H1 (cell line): ENCODE results near the gene PPP1R1A. TPM values are rescaled to one million over a fixed set of nuclear protein-coding genes. Genes with fewer than 3 reads are reported as not detected.

Experiments
- CTCF ChIA-PET: fragments of 300-600 bp; sonication (Branson Sonifier 250); formaldehyde crosslinking; loops from one replicate; lab custom pipeline; 2021; ENCODE audit not compliant: partially characterized antibody; lab: Charles Lee
- POLR2A ChIA-PET: fragments of 300-600 bp; sonication (Branson Sonifier 250); formaldehyde crosslinking; loops from one replicate; lab custom pipeline; 2021; ENCODE audit warnings: inconsistent platforms; ENCODE audit not compliant: partially characterized antibody; lab: Charles Lee
- DNase-seq, 2 experiments: peaks; one replicate each; pipeline versions ENCODE4 v3.0.0 to v3.0.0-alpha.2; 2010 to 2022; ENCODE audit warnings: low spot score in 2 of 2, low read depth in 1 of 2, mixed read lengths in 1 of 2
- FAIRE-seq: peaks from 2 replicates; lab custom pipeline; 2011; peaks lifted over from hg19 to GRCh38; lab: Jason Lieb, UNC
- H2AFZ ChIP-seq: 2 replicates; pipeline ENCODE4 v1.8.1; 2012; ENCODE audit warnings: low read length, inconsistent platforms
- H2AK5ac ChIP-seq: 2 replicates; pipeline ENCODE4 v1.6.1; 2013; ENCODE audit warnings: low read depth, low read length
- H2BK120ac ChIP-seq: replicated peaks from 2 replicates; pipeline ENCODE3; 2013; ENCODE audit warnings: low read depth, low read length, inconsistent platforms
- H2BK12ac ChIP-seq: 2 replicates; pipeline ENCODE4 v1.6.1; 2013; ENCODE audit warnings: low read depth, low read length
- H2BK15ac ChIP-seq: 2 replicates; pipeline ENCODE4 v1.6.1; 2013; ENCODE audit warnings: low read length
- H2BK20ac ChIP-seq: 2 replicates; pipeline ENCODE4 v1.6.1; 2013; ENCODE audit warnings: low read length
- H2BK5ac ChIP-seq: 2 replicates; pipeline ENCODE4 v1.6.1; 2013; ENCODE audit warnings: low read depth, low read length
- H3K14ac ChIP-seq: 2 replicates; pipeline ENCODE4 v1.6.1; 2013; ENCODE audit warnings: inconsistent platforms; ENCODE audit not compliant: insufficient read length
- H3K18ac ChIP-seq: 2 replicates; pipeline ENCODE4 v1.6.1; 2013; ENCODE audit warnings: low read length; ENCODE audit errors: extremely low read depth
- H3K23ac ChIP-seq: 2 replicates; pipeline ENCODE4 v1.6.1; 2013; ENCODE audit warnings: inconsistent platforms; ENCODE audit not compliant: insufficient read length
- H3K23me2 ChIP-seq: 2 replicates; pipeline ENCODE4 v1.6.1; 2013; ENCODE audit warnings: low read depth, low read length
- H3K27ac ChIP-seq: 2 replicates; pipeline ENCODE4 v1.6.1; 2011; ENCODE audit warnings: low read depth, low read length, inconsistent platforms
- H3K27me3 ChIP-seq, 4 experiments: replicated peaks in 1 of 4; 1 replicate in 1 of 4; 2 replicates in 3 of 4; pipeline versions ENCODE4 v1.6.1 to v1.8.1; 2011 to 2013; ENCODE audit warnings: low read length in 3 of 4, mild to moderate bottlenecking in 3 of 4, inconsistent platforms in 2 of 4, mixed read lengths in 2 of 4, moderate library complexity in 1 of 4; ENCODE audit not compliant: control insufficient read depth in 3 of 4, insufficient read depth in 3 of 4; ENCODE audit errors: extremely low read depth in 1 of 4
- H3K36me3 ChIP-seq, 4 experiments: 2 replicates each; pipeline versions ENCODE4 v1.6.1 to v1.8.1; 2011 to 2013; ENCODE audit warnings: mild to moderate bottlenecking in 4 of 4, low read length in 3 of 4, moderate library complexity in 2 of 4, control low read depth in 1 of 4, inconsistent platforms in 1 of 4; ENCODE audit not compliant: insufficient read depth in 4 of 4, control insufficient read depth in 2 of 4
- H3K4ac ChIP-seq: replicated peaks from 2 replicates; pipeline ENCODE3; 2013; ENCODE audit warnings: low read length, low read depth, mixed read lengths, inconsistent platforms; ENCODE audit not compliant: insufficient read length
- H3K4me1 ChIP-seq, 4 experiments: replicated peaks in 1 of 4; 1 replicate in 1 of 4; 2 replicates in 3 of 4; pipeline versions ENCODE4 v1.6.1 to v1.8.1; 2011 to 2013; ENCODE audit warnings: low read length in 3 of 4, inconsistent platforms in 2 of 4, mixed read lengths in 1 of 4; ENCODE audit not compliant: insufficient read depth in 4 of 4, control insufficient read depth in 3 of 4
- H3K4me2 ChIP-seq, 2 experiments: 2 replicates each; pipeline versions ENCODE4 v1.6.1 to v1.8.1; 2011 to 2013; ENCODE audit warnings: low read depth in 2 of 2, low read length in 2 of 2, control low read depth in 1 of 2, inconsistent platforms in 1 of 2, mild to moderate bottlenecking in 1 of 2; ENCODE audit not compliant: insufficient read depth in 1 of 2
- H3K4me3 ChIP-seq, 4 experiments: fragments of 200-600, 300-600 bp in 1 of 4; sonication (generic), shearing (Covaris generic), sonication (Bioruptor Twin) in 1 of 4; 2 replicates each; pipeline versions ENCODE4 v1.5.1 to v1.8.1; 2011 to 2016; ENCODE audit warnings: low read length in 4 of 4, low read depth in 3 of 4, control low read depth in 2 of 4, inconsistent platforms in 2 of 4, mild to moderate bottlenecking in 2 of 4, mixed read lengths in 1 of 4, moderate library complexity in 1 of 4; ENCODE audit not compliant: insufficient read depth in 2 of 4; ENCODE audit errors: extremely low read depth in 1 of 4
- H3K56ac ChIP-seq: replicated peaks from 2 replicates; pipeline ENCODE3; 2013; ENCODE audit warnings: low read depth, mild to moderate bottlenecking, mixed read lengths, low read length, inconsistent platforms; ENCODE audit not compliant: insufficient read length
- H3K79me1 ChIP-seq: 2 replicates; pipeline ENCODE4 v1.6.1; 2013; ENCODE audit warnings: low read depth, low read length, control low read depth
- H3K79me2 ChIP-seq, 2 experiments: 2 replicates each; pipeline versions ENCODE4 v1.6.1 to v1.8.1; 2012 to 2013; ENCODE audit warnings: low read length in 2 of 2, mild to moderate bottlenecking in 2 of 2, inconsistent platforms in 1 of 2; ENCODE audit not compliant: insufficient read depth in 2 of 2, control insufficient read depth in 1 of 2
- H3K9ac ChIP-seq, 4 experiments: replicated peaks in 1 of 4; 1 replicate in 1 of 4; 2 replicates in 3 of 4; pipeline versions ENCODE4 v1.6.1 to v1.8.1; 2011 to 2013; ENCODE audit warnings: low read depth in 3 of 4, low read length in 3 of 4, control low read depth in 2 of 4, mild to moderate bottlenecking in 2 of 4, moderate library complexity in 2 of 4, inconsistent platforms in 1 of 4; ENCODE audit errors: extremely low read depth in 1 of 4
- H3K9me3 ChIP-seq, 2 experiments: 2 replicates each; pipeline versions ENCODE4 v1.6.1 to v1.8.1; 2012 to 2013; ENCODE audit warnings: mild to moderate bottlenecking in 2 of 2, moderate library complexity in 2 of 2, control low read depth in 1 of 2, inconsistent platforms in 1 of 2, low read depth in 1 of 2, low read length in 1 of 2, mixed read lengths in 1 of 2; ENCODE audit not compliant: insufficient read depth in 2 of 2
- H4K20me1 ChIP-seq, 2 experiments: replicated peaks in 1 of 2; 2 replicates each; pipeline versions ENCODE3 to v1.8.1; 2011 to 2013; ENCODE audit warnings: inconsistent platforms in 2 of 2, low read length in 2 of 2, mild to moderate bottlenecking in 1 of 2; ENCODE audit not compliant: insufficient read depth in 2 of 2, control insufficient read depth in 1 of 2
- H4K5ac ChIP-seq: 2 replicates; pipeline ENCODE4 v1.6.1; 2013; ENCODE audit warnings: low read length, low read depth, mixed read lengths, inconsistent platforms; ENCODE audit not compliant: insufficient read length
- H4K8ac ChIP-seq: 2 replicates; pipeline ENCODE4 v1.8.0; 2013; ENCODE audit warnings: mild to moderate bottlenecking, moderate library complexity, low read length, inconsistent platforms; ENCODE audit not compliant: insufficient read depth; ENCODE audit errors: extremely low read depth
- H4K91ac ChIP-seq: replicated peaks from 2 replicates; pipeline ENCODE3; 2013; ENCODE audit warnings: low read length, mixed read lengths, inconsistent platforms; ENCODE audit not compliant: insufficient read length
- ATF2 ChIP-seq: IDR thresholded peaks from 2 replicates; pipeline ENCODE4 v1.6.1; 2012; ENCODE audit warnings: low read length, inconsistent platforms
- E2F6 ChIP-seq: IDR thresholded peaks from 2 replicates; pipeline ENCODE4 v1.6.1; 2012; ENCODE audit warnings: inconsistent platforms
- MAFK ChIP-seq: IDR thresholded peaks from 2 replicates; pipeline ENCODE4 v1.6.1; 2012; ENCODE audit warnings: low read depth, mild to moderate bottlenecking, improper control_type of control experiment, low read length
- POU5F1 ChIP-seq: IDR thresholded peaks from 2 replicates; pipeline ENCODE4 v1.6.1; 2011; ENCODE audit warnings: low read depth, mild to moderate bottlenecking, low read length, moderate library complexity
- RNF2 ChIP-seq: fragments of 200-900, 300-1000 bp; sonication (generic); IDR thresholded peaks from 2 replicates; pipeline ENCODE4 v1.7.1; 2016; ENCODE audit warnings: borderline replicate concordance, low read depth, mild to moderate bottlenecking, antibody characterized with exemption, low read length; ENCODE audit not compliant: poor library complexity, severe bottlenecking; ENCODE audit errors: missing control alignments
- SAP30 ChIP-seq: fragments of 300-600 bp; sonication (generic); IDR thresholded peaks from 2 replicates; pipeline ENCODE4 v1.7.1; 2012; ENCODE audit warnings: low read length, moderate library complexity, mild to moderate bottlenecking, inconsistent platforms; ENCODE audit not compliant: insufficient read depth, insufficient replicate concordance
- SP1 ChIP-seq: IDR thresholded peaks from 2 replicates; pipeline ENCODE4 v1.6.1; 2011; ENCODE audit warnings: low read depth, low read length
- SRF ChIP-seq: IDR thresholded peaks from 2 replicates; pipeline ENCODE4 v1.6.1; 2011; ENCODE audit warnings: mild to moderate bottlenecking, low read depth, low read length, moderate library complexity
- TAF1 ChIP-seq: IDR thresholded peaks from 2 replicates; pipeline ENCODE4 v1.6.1; 2011; ENCODE audit warnings: mild to moderate bottlenecking, low read depth, low read length
- TAF7 ChIP-seq: optimal IDR thresholded peaks from 2 replicates; pipeline ENCODE3; 2011; ENCODE audit warnings: low read depth, mild to moderate bottlenecking, inconsistent platforms, low read length, moderate library complexity, borderline replicate concordance
- TBP ChIP-seq: IDR thresholded peaks from 2 replicates; pipeline ENCODE4 v1.6.1; 2011; ENCODE audit warnings: low read depth, low read length, improper control_type of control experiment
- WGBS, 2 experiments: shearing (Covaris generic) in 1 of 2; methylation state at CpG; one replicate each; pipeline versions ENCODE4 v1.1.6 to v1.1.7; 2013 to 2015; ENCODE audit warnings: low lambda C conversion rate in 2 of 2, mixed read lengths in 2 of 2, inconsistent platforms in 1 of 2, low coverage in 1 of 2, missing lambda C conversion rate in 1 of 2; ENCODE audit not compliant: insufficient replicate concordance in 2 of 2, insufficient coverage in 1 of 2, insufficient read length in 1 of 2; ENCODE audit errors: extremely low coverage in 1 of 2, missing lambda C conversion rate in 1 of 2; 5-methylcytosine and 5-hydroxymethylcytosine counted together
- polyA plus RNA-seq, 7 experiments: library from polyadenylated mRNA; depleted of rRNA in 3 of 7; stranded (reverse) in 5 of 7; unstranded in 2 of 7; fragments of >200 nt in 5 of 7; fragments of 200-250 nt in 2 of 7; gene quantifications; 1 replicate in 5 of 7; 2 replicates in 1 of 7; 4 replicates in 1 of 7; pipeline versions ENCODE4 v1.2.1 to v1.2.3, GENCODE V29; 2011 to 2013; ENCODE audit warnings: missing spikeins in 2 of 7, mixed read lengths in 2 of 7
- total RNA-seq: library from RNA; stranded (reverse); fragmentation: NEBNext Ultra II Directional; extraction: Animal tissue kit (Norgen Biotek cat#: 25700); gene quantifications from 2 replicates; pipeline ENCODE4 v1.2.1, GENCODE V29; 2021

Gene PPP1R1A
- total and polyA plus RNA-seq, 2 of the 8 experiments (the other 6 are each of a cell fraction or from before 2014, with no cell fraction given), result 5.8 to 13.1 TPM

GRCh38 chr12:54544743-54545142, 43.7 kb downstream of the PPP1R1A start:
- Histone ChIP-seq H2BK20ac (no peak overlapping the region), H3K4me2 (no peak overlapping the region), H3K4me1 (peaks cover 3 to 15% (median 7%) of the 10 kb centered on the region in 4 experiments), H3K4ac (no peak overlapping the region), H2AK5ac (no peak overlapping the region), H4K8ac (no peak overlapping the region), H3K9ac (no peak overlapping the region), H2BK120ac (no peak overlapping the region), H3K27ac (no peak overlapping the region), H3K79me2 (no peaks in the 10 kb centered on the region), H3K4me3 (no peak overlapping the region), H2BK12ac (no peak overlapping the region), H2BK5ac (no peak overlapping the region), H3K23me2 (peaks cover 6% of the 10 kb centered on the region; the same call in 1 of the 2 replicates), H4K20me1 (no peaks in the 10 kb centered on the region), H3K9me3 (no peaks in the 10 kb centered on the region), H3K18ac (no peak overlapping the region), H4K91ac (no peak overlapping the region), H4K5ac (no peak overlapping the region), H3K36me3 (no peaks in the 10 kb centered on the region), H3K27me3 (peaks cover 5 to 30% (median 25%) of the 10 kb centered on the region in 4 experiments), H3K56ac (no peak overlapping the region), H2AFZ (no peak overlapping the region), H3K23ac (no peak overlapping the region), H3K14ac (no peak overlapping the region), H2BK15ac (no peak overlapping the region), H3K79me1 (no peaks in the 10 kb centered on the region)
- ChIA-PET CTCF (interaction anchor here (9.0 kb wide), 1 partner anchor 18 kb away, joined by 76 read pairs; no protein-coding TSS in a partner anchor), POLR2A (no interaction called here)
- no peak for DNase-seq
- WGBS, 2 experiments, result 96% methylated on average over 7 of the region's 7 CpGs; no CpG with 5 or more reads in 1 of the 2 experiments
- FAIRE-seq, result no peak
- no peak for TF ChIP-seq TBP
- TF ChIP-seq E2F6, result no peak
- TF ChIP-seq TAF1, result no peak
- TF ChIP-seq MAFK, result no peak
- no peak for TF ChIP-seq ATF2
- TF ChIP-seq RNF2, result no peak
- TF ChIP-seq POU5F1, result no peak
- TF ChIP-seq SRF, result no peak
- no peak for TF ChIP-seq SAP30
- no peak for TF ChIP-seq SP1
- TF ChIP-seq TAF7, result no peak
